GM18526 (cell line): Measurements from ENCODE around the gene CHCHD6.

ENCODE experiments used
- POLR2A ChIP-seq: IDR thresholded peaks from 3 replicates; pipeline ENCODE4 v1.6.1; 2011; ENCODE audit not compliant: insufficient read length; ENCODE audit errors: extremely low read depth

Gene CHCHD6

DNA sequence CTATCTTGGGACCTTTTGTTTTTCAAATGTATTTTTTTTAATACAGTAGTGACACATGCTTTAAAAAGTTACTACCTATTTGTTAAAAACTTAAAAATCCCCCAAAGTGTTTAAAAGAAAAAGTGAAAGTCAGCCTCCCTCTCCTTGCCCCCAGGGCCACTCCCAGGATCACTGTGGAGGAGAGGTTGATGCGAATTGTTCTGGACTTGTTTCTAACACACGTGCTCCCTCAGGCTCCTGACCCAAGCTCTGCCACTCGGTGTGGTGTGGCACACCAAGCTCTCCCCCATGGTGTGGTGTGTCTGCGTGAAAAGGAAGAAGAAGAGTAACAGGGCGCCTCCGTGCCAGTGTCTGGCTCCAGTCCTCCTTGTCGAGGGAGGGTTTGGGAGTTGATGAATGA, 93.5 kb downstream of the CHCHD6 start:
- TF ChIP-seq POLR2A: no peak

- TF ChIP-seq POLR2A: no peak
Measured at GRCh38 chr3:126798521-126798920, 94.5 kb downstream of the CHCHD6 start.

- no peak for TF ChIP-seq POLR2A
Measured at GRCh38 chr3:126799099-126799498, 95.1 kb downstream of the CHCHD6 start.

GRCh38 chr3:126807795-126808194, 103.8 kb downstream of the CHCHD6 start:
- TF ChIP-seq POLR2A: no peak

- TF ChIP-seq POLR2A: no peak
Measured at GRCh38 chr3:126811530-126811929, 107.5 kb downstream of the CHCHD6 start.

DNA sequence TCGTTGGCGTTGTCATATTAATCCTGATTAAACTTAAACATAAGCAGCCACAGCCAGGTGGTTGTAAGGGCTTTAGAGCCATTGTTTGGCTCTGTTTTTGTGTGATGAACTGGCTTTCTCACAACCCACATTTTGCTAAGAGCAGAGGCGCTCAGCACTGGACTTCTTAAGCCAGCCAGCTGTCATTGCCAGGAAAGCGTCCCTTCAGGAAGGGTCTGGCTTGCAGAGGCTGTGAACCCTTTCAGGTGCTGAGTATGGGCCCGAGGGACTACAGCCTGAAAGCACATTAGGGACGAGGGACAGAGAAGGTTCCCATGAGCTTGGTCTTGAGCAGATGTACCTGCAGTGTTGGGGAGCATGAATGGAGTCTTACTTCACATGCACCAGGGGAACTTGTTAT, 112.3 kb downstream of the CHCHD6 start:
- TF ChIP-seq POLR2A: no peak

- TF ChIP-seq POLR2A: no peak
Measured at GRCh38 chr3:126816986-126817777, 113.1 kb downstream of the CHCHD6 start.

DNA sequence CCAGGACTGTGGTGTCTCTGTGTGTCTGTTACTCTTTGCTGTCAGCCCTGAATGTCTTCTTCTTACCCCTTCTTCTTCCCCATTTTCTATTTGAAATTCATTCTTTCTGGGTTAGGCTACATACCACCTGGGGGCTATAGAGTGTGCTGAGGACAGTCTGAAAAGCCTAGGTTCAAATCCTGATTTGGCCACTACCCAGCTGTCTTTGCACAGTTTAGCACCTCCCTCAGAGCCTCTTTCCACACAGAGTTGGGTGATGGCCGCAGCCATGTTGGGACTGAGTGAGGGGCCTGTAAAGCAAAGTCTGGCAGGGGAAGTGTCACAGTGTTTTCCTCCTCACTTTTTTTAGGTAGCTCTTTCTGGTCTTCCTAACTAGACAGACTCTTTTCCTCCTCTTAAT, 113.7 kb downstream of the CHCHD6 start:
- no peak for TF ChIP-seq POLR2A

GRCh38 chr3:126818400-126819095, 114.5 kb downstream of the CHCHD6 start:
- no peak for TF ChIP-seq POLR2A

DNA sequence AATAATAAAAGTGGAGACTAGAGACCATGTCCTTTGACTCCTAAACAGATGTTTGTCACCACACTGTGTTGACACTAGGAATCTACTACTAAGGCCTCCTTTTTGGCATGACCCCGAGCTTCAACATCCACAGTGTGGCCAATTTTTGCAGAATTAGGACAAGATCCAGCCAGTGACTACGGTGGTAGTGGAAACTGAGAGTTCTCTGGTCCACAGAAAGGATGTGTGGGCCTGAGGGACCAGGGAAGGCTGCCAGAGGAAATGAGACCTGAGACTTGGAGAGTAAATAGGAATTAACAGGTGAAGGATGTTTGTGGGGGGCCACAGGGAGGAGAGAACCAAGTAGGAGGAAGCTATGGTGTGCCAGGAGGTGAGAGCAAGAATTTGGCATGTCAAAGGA, 122.7 kb downstream of the CHCHD6 start:
- no peak for TF ChIP-seq POLR2A

GRCh38 chr3:126827121-126827520, 123.1 kb downstream of the CHCHD6 start:
- no peak for TF ChIP-seq POLR2A

DNA sequence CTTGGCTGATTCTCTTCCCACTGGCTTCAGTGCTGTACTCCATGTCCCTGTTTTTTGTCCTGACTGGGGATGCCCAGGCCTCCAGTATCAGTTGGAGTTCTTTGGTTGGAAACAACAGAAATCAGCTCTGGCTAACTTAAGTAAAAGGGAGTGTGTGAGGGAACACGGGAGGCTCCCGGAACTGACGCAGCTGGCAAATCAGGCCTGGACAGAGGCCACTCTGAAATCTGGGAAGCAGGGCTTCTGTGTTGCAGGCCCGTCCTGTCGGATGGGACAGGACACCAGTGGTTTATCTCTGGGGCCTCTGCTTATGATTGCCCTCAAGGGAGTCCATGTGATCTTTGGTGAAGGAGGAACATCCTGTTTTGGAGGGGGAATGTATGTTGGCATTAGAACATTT, 124.3 kb downstream of the CHCHD6 start:
- TF ChIP-seq POLR2A: no peak

DNA sequence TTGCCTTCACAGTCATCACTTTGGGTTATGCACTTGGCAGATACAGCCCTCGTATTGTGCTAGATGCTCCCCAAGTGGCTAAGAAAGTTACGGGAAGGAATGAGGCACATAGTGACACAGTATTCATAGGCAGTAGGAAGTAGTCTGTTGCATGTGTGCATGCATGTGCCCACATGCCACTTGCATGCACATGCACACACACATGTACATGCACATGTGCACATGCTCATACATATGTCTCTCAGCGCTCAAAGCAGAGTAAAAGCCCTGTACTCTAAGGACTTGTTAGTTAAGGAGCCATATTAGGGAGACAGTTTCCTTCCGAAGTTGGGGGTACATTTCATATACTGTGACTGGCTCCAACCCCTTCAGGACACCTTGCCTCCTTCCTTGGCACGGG, 128.9 kb downstream of the CHCHD6 start:
- no peak for TF ChIP-seq POLR2A

- TF ChIP-seq POLR2A: no peak
Measured at GRCh38 chr3:126834596-126835471, 130.8 kb downstream of the CHCHD6 start.

DNA sequence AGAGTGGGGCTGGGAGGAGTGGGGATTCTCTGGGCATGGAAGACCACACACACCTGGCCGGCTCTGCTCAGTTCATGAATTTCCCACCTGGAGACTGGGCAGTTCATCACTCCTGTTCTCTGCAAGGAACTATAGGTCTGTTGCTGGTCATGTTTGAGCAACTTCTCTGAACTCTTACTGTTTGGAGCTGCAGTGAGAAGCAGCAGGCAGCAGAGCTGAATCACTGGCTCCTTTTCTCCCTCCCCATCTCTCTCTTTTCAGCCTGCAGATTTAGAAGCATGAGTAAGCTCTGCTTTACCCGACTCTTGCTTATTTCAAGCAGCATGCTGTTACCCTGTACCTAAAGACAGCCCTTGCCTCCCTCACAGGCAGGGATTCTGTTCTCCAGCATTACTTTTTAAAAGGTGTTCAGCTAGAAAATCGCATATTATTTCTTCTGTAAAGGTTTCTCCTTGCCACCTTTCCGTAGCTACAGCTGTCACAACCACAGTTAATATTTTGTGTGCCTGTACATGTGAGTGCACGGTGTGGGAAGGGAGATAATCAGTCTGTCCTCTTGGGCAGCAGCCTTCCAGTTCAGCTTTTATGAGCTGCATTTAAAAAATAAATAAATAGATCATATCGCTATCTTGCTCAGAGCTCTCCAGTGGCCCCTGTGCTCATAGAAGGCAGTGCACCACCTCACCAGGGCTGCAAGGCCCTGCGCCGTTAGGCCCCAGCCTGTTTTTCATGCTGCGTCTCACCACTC, 131.6 kb downstream of the CHCHD6 start:
- no peak for TF ChIP-seq POLR2A
